Loucy (cell line): Measurements from ENCODE around the gene CCDC148.

Experiments used
- EZH2phosphoT487 ChIP-seq: fragments of 200-600 bp; IDR thresholded peaks from 2 replicates; pipeline ENCODE4 v1.6.1; 2018; ENCODE audit warnings: antibody characterized with exemption, mild to moderate bottlenecking, moderate library complexity, borderline replicate concordance
- TF ChIP-seq, protein P1 (sequence below): fragments of 200-600 bp; sonication (generic); conservative IDR thresholded peaks from 2 replicates; pipeline ENCODE4 v1.5.1; 2014; ENCODE audit warnings: mild to moderate bottlenecking, antibody characterized with exemption, low read length

DNA sequence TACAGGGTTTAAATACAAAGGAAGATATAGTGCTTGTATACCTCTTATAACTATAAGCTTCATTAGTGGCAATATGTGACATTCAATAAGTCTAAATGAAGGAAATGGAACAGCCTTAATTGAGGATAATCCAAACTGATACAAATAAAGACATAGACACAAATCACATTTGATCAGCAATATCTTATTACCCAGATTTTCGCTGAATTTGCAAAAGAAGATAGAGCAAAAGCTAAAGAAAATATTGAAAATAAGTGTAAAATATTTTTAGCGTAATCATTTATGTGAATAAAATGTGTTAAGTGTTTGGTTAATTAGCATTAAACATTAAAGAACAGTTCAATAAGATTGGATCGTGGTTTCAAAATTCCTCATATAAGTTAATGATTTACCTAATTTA, 51.2 kb downstream of the CCDC148 start:
- TF ChIP-seq, protein P1, sequence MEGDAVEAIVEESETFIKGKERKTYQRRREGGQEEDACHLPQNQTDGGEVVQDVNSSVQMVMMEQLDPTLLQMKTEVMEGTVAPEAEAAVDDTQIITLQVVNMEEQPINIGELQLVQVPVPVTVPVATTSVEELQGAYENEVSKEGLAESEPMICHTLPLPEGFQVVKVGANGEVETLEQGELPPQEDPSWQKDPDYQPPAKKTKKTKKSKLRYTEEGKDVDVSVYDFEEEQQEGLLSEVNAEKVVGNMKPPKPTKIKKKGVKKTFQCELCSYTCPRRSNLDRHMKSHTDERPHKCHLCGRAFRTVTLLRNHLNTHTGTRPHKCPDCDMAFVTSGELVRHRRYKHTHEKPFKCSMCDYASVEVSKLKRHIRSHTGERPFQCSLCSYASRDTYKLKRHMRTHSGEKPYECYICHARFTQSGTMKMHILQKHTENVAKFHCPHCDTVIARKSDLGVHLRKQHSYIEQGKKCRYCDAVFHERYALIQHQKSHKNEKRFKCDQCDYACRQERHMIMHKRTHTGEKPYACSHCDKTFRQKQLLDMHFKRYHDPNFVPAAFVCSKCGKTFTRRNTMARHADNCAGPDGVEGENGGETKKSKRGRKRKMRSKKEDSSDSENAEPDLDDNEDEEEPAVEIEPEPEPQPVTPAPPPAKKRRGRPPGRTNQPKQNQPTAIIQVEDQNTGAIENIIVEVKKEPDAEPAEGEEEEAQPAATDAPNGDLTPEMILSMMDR = no peak
- no peak for TF ChIP-seq EZH2phosphoT487
